ENCODE data around the gene MOSPD3.
"Not testable (repeated sequence)": the region's sequence is repeated elsewhere in the genome, so short reads cannot be mapped to it uniquely, and the experiment has no call there.

The MOSPD3 gene

GRCh38 chr7:100611983-100612729 lies at the start of gene MOSPD3:
Gene MOSPD3, plus strand, starts transcription at chr7:100612540. Its CDS starts 252 bp downstream, at chr7:100612792.
- Histone ChIP-seq H3K36me3 (ENCODE audit: control insufficient read depth, insufficient read depth, low read length) (peaks cover 5% of the 10 kb centered on the region), H3K4me3 (ENCODE audit: low read depth, low read length) (peak within 1 kb of the TSS; percentile 87), H3K27me3 (ENCODE audit: control insufficient read depth, insufficient read depth, low read length) (peaks cover 2% of the 10 kb centered on the region), H3K9ac (ENCODE audit: low read depth, low read length) (peak within 1 kb of the TSS; percentile 70), H3K9me3 (ENCODE audit: control insufficient read depth, insufficient read depth, low read length) (no peaks in the 10 kb centered on the region), H3K4me1 (ENCODE audit: control insufficient read depth, insufficient read depth, low read length) (no peaks in the 10 kb centered on the region)

DNA sequence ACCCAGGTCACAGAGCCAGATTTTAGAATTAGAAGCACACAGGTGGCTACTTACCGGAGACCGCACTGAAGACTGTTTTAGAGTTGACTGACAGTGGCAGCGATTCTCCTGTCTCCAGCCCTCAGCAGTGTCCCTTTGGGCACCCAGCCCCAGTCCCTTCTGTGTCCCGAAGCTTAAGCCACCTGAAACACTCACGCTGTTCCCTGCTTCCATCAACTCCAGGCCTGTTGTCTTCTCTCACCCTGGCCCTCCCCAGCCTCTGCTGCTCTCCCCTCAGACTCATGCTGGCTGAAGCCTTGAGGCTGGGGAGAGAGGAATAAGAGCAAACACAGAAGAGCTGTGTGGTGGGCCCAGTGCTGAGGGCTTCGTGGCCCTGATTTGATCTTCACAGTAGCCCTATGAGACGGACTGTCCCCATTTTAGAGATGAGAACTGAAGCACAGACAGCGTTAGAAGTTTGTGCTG lies 49.2 kb upstream of the MOSPD3 start:
- no peaks in the 10 kb centered on the region for H3K9me3 ChIP-seq (ENCODE audit: control insufficient read depth, insufficient read depth, low read length)
- H3K4me1 ChIP-seq (ENCODE audit: control insufficient read depth, insufficient read depth, low read length) = peaks cover 3% of the 10 kb centered on the region
- H3K4me3 ChIP-seq (ENCODE audit: low read depth, low read length) = no peak overlapping the region
- H3K9ac ChIP-seq (ENCODE audit: low read depth, low read length) = no peak overlapping the region
- H3K27me3 ChIP-seq (ENCODE audit: control insufficient read depth, insufficient read depth, low read length) = no peaks in the 10 kb centered on the region
- peaks cover 16% of the 10 kb centered on the region for H3K36me3 ChIP-seq (ENCODE audit: control insufficient read depth, insufficient read depth, low read length)

- H3K9ac ChIP-seq (ENCODE audit: low read depth, low read length) = no peak overlapping the region
These were observed 48.4 kb upstream of the MOSPD3 start for GRCh38 chr7:100563809-100564400.

GRCh38 chr7:100564405-100564804 lies 47.9 kb upstream of the MOSPD3 start:
- not testable (repeated sequence) for H3K27me3 ChIP-seq (ENCODE audit: control insufficient read depth, insufficient read depth, low read length); H3K9ac ChIP-seq (ENCODE audit: low read depth, low read length); H3K9me3 ChIP-seq (ENCODE audit: control insufficient read depth, insufficient read depth, low read length); H3K4me1 ChIP-seq (ENCODE audit: control insufficient read depth, insufficient read depth, low read length); H3K4me3 ChIP-seq (ENCODE audit: low read depth, low read length)
- peaks cover 16% of the 10 kb centered on the region for H3K36me3 ChIP-seq (ENCODE audit: control insufficient read depth, insufficient read depth, low read length)

More at GRCh38 chr7:100563809-100564400, 48.4 kb upstream of the MOSPD3 start:
- no peaks in the 10 kb centered on the region for H3K27me3 ChIP-seq (ENCODE audit: control insufficient read depth, insufficient read depth, low read length)
- peaks cover 5% of the 10 kb centered on the region for H3K4me1 ChIP-seq (ENCODE audit: control insufficient read depth, insufficient read depth, low read length)
- H3K9me3 ChIP-seq (ENCODE audit: control insufficient read depth, insufficient read depth, low read length) = no peaks in the 10 kb centered on the region
- peaks cover 16% of the 10 kb centered on the region for H3K36me3 ChIP-seq (ENCODE audit: control insufficient read depth, insufficient read depth, low read length)
- no peak overlapping the region for H3K4me3 ChIP-seq (ENCODE audit: low read depth, low read length)

DNA sequence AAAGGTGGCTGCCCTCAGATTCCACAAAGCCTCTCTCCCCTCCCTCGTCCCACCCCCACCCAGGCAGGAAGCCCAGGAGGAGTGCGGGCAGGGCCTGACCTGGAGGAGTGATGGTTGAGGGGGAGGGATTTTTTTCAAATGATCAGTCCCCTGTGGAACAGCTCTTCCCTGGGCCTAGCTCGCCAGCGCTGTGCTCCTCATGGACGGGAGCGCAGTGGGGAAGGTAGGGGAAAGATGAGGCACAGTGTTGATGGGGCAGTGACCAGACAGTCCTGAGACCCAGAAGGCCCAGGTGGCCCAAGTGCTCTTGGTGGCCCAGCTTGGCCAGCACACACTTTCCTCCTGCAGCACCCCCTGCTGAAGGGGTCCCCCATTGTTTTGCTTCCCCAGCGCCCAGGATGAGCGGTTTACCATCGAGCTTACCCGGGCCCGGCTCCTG lies 47.2 kb upstream of the MOSPD3 start:
- Histone ChIP-seq H3K9ac (ENCODE audit: low read depth, low read length) (no peak overlapping the region), H3K9me3 (ENCODE audit: control insufficient read depth, insufficient read depth, low read length) (no peaks in the 10 kb centered on the region), H3K36me3 (ENCODE audit: control insufficient read depth, insufficient read depth, low read length) (peaks cover 16% of the 10 kb centered on the region)

DNA sequence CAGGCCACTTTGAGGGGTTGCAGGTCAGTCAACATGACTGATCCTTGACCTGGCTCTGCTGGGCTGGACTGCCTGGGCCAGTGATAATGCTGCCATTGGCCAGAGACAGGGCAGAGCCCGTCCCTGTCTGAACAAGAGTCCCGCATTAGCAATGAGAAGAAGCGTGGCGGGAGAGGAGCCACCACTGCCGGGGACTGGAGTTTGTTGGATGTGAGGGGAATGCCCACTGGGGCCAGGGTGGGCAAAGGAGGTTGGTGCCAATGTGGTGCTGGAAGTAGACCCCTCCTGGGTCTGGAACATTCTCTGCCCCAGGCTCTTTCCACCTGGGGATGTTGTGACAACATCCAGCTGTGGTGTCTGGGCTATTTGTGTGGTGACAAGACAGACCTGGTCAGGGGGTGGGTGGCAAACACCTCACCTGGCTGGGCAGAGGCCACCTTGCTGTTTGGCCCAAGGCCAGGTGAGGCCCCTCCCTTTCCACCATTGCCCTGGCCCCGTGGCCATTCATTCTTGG lies 46.3 kb upstream of the MOSPD3 start:
- H3K9me3 ChIP-seq (ENCODE audit: control insufficient read depth, insufficient read depth, low read length) = no peaks in the 10 kb centered on the region
- H3K4me1 ChIP-seq (ENCODE audit: control insufficient read depth, insufficient read depth, low read length) = peaks cover 12% of the 10 kb centered on the region
- H3K4me3 ChIP-seq (ENCODE audit: low read depth, low read length) = no peak overlapping the region
- no peak overlapping the region for H3K9ac ChIP-seq (ENCODE audit: low read depth, low read length)
- H3K27me3 ChIP-seq (ENCODE audit: control insufficient read depth, insufficient read depth, low read length) = no peaks in the 10 kb centered on the region
- H3K36me3 ChIP-seq (ENCODE audit: control insufficient read depth, insufficient read depth, low read length) = peaks cover 16% of the 10 kb centered on the region

More for the DNA sequence above, 47.2 kb upstream of the MOSPD3 start:
- Histone ChIP-seq H3K4me1 (ENCODE audit: control insufficient read depth, insufficient read depth, low read length) (peaks cover 8% of the 10 kb centered on the region), H3K27me3 (ENCODE audit: control insufficient read depth, insufficient read depth, low read length) (no peaks in the 10 kb centered on the region), H3K4me3 (ENCODE audit: low read depth, low read length) (no peak overlapping the region)

DNA sequence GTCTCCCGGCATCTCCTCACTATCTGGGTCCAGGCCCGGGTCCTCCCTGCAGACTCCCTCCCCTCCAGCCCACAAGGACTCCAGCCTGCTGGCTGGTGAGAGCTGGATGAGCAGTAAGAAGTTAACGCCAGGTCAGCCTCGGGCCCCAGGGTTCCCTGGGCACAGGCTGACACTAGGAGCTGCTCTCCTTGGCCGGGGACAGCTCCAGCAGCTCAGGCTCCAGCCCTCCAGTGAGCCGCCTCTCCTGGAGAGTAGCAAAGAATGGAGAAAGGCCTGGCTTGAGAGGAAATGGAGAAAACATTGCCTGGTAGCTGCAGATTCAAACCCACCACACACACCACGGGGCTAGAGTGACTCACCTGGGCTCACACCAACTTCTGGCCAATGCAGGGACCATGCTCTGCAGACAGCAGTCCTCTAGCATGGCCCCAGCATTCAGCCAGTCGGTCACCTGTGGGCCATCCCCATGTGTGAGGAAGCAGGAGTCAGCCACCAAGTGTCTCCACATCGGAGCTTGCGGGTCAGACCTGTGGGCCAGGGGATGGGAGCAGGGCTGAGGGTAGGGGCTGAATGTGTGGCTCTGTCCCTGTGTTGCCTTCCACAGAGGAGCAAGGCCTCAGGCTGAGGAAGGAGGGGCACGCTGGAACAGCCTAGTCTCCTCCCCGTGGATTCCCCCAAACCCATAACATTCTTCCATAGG lies 45.2 kb upstream of the MOSPD3 start:
- Histone ChIP-seq H3K4me3 (ENCODE audit: low read depth, low read length) (no peak overlapping the region), H3K27me3 (ENCODE audit: control insufficient read depth, insufficient read depth, low read length) (no peaks in the 10 kb centered on the region), H3K4me1 (ENCODE audit: control insufficient read depth, insufficient read depth, low read length) (peaks cover 21% of the 10 kb centered on the region), H3K9ac (ENCODE audit: low read depth, low read length) (no peak overlapping the region), H3K9me3 (ENCODE audit: control insufficient read depth, insufficient read depth, low read length) (no peaks in the 10 kb centered on the region), H3K36me3 (ENCODE audit: control insufficient read depth, insufficient read depth, low read length) (peaks cover 16% of the 10 kb centered on the region)

DNA sequence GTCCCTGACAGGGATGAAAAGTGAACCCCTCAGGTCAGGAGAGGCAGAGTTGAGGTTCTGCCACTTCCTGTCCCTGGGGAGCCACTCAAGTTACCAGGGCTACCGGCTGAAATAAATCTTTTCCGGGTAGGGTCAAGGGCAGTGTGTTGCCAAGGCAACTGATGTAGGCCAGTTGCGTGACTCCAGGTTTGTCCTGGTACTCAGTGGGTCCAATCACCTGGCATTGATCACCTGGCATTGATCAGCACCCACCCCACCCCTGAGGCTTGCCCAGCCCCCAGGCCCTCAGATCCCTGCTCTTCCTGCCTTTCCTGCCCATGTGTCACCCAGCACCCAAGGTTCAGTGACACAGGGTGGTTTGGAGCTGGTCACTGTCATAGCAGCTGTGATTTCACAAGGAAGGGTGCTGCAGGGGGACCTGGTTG lies 44.6 kb upstream of the MOSPD3 start:
- peaks cover 22% of the 10 kb centered on the region for H3K4me1 ChIP-seq (ENCODE audit: control insufficient read depth, insufficient read depth, low read length)
- H3K4me3 ChIP-seq (ENCODE audit: low read depth, low read length) = no peak overlapping the region
- no peak overlapping the region for H3K9ac ChIP-seq (ENCODE audit: low read depth, low read length)

GRCh38 chr7:100568176-100568895 lies 44.0 kb upstream of the MOSPD3 start:
- Histone ChIP-seq H3K9me3 (ENCODE audit: control insufficient read depth, insufficient read depth, low read length) (no peaks in the 10 kb centered on the region), H3K36me3 (ENCODE audit: control insufficient read depth, insufficient read depth, low read length) (peaks cover 10% of the 10 kb centered on the region), H3K4me3 (ENCODE audit: low read depth, low read length) (no peak overlapping the region), H3K27me3 (ENCODE audit: control insufficient read depth, insufficient read depth, low read length) (no peaks in the 10 kb centered on the region), H3K4me1 (ENCODE audit: control insufficient read depth, insufficient read depth, low read length) (peaks cover 22% of the 10 kb centered on the region), H3K9ac (ENCODE audit: low read depth, low read length) (no peak overlapping the region)

More for the DNA sequence above, 44.6 kb upstream of the MOSPD3 start:
- Histone ChIP-seq H3K36me3 (ENCODE audit: control insufficient read depth, insufficient read depth, low read length) (peaks cover 12% of the 10 kb centered on the region), H3K27me3 (ENCODE audit: control insufficient read depth, insufficient read depth, low read length) (no peaks in the 10 kb centered on the region), H3K9me3 (ENCODE audit: control insufficient read depth, insufficient read depth, low read length) (no peaks in the 10 kb centered on the region)

DNA sequence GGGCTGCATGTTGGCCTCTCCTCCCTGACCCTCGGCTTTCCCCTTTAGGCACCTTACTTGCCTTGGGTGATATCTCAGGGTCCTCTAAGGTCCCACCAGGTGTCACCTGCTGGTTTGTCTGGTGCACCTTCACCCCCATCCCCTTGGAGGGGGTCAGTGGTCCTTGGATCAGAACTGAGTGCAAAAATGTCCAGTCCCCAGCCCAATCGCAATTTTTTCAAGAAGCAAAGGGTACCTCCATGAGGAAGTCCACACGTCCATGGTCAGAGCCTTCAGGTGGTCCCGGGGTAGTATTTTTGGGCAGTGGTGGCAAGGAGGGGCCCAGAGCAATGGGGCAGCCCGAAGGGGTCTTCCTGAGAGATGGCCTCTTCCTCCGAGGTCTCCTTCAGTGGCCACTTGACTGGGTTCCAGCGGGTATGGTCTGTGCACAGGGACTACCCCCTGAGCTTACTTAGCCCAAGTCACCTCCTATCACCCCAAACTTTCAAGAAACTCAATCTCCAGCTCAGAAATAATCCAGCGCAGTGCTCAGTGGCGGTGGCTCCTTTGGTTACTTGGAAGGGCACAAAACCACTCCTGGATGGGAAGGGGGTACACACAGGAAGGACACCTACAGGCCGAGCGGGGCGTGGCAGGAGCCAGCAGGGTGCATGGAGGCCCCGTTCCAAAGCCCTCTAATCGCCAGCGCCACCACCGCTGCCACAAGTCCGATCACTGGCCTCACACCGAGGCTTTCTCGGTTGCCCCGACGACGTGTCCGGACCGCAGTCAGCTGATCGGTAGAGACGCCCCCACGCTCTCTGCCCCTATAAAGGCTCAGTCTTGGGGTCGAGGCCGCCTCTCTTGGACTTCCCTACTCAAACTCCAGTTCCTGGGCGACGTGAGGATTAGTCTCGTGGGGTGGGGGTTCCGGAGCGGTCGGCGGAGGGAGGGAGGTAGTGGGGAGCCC lies 43.2 kb upstream of the MOSPD3 start:
- Histone ChIP-seq H3K27me3 (ENCODE audit: control insufficient read depth, insufficient read depth, low read length) (no peaks in the 10 kb centered on the region), H3K4me1 (ENCODE audit: control insufficient read depth, insufficient read depth, low read length) (peaks cover 20% of the 10 kb centered on the region), H3K9me3 (ENCODE audit: control insufficient read depth, insufficient read depth, low read length) (no peaks in the 10 kb centered on the region), H3K36me3 (ENCODE audit: control insufficient read depth, insufficient read depth, low read length) (peaks cover 8% of the 10 kb centered on the region), H3K4me3 (ENCODE audit: low read depth, low read length) (peak overlapping the region; percentile 63), H3K9ac (ENCODE audit: low read depth, low read length) (peak overlapping the region; percentile 65)

Measured in iPS-15b (cell line).